Fibroblast of lung (primary cell): ENCODE measurements around the gene KRT8.

Source experiments
- EZH2 ChIP-seq: IDR thresholded peaks from 2 replicates; pipeline ENCODE4 v1.5.1; 2012; ENCODE audit warnings: low read length, control low read depth, mild to moderate bottlenecking; ENCODE audit errors: missing control alignments
- TF ChIP-seq, protein P1 (sequence below), 2 donors: IDR thresholded peaks in 1 of 2; conservative IDR thresholded peaks in 1 of 2; 1 replicate in 1 of 2; 2 replicates in 1 of 2; pipeline ENCODE4 v1.5.1; 2011 to 2012; ENCODE audit warnings: low read length in 2 of 2, control low read depth in 1 of 2, inconsistent platforms in 1 of 2, low read depth in 1 of 2, mild to moderate bottlenecking in 1 of 2

DNA sequence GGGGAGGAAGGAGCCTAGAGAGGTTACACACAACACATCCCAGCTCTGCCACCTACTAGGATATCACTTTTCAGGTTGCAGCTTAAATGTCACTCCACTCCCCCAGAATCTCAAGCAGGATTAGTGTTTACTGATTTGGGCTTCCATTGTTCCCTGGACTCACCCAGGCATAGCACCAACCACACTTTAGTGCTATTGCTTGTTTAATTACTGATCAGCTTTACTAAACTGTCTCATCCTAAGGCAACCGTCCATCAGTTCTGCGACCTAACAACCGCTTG is 38.0 kb upstream of the KRT8 start:
- TF ChIP-seq, protein P1, sequence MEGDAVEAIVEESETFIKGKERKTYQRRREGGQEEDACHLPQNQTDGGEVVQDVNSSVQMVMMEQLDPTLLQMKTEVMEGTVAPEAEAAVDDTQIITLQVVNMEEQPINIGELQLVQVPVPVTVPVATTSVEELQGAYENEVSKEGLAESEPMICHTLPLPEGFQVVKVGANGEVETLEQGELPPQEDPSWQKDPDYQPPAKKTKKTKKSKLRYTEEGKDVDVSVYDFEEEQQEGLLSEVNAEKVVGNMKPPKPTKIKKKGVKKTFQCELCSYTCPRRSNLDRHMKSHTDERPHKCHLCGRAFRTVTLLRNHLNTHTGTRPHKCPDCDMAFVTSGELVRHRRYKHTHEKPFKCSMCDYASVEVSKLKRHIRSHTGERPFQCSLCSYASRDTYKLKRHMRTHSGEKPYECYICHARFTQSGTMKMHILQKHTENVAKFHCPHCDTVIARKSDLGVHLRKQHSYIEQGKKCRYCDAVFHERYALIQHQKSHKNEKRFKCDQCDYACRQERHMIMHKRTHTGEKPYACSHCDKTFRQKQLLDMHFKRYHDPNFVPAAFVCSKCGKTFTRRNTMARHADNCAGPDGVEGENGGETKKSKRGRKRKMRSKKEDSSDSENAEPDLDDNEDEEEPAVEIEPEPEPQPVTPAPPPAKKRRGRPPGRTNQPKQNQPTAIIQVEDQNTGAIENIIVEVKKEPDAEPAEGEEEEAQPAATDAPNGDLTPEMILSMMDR (conservative IDR thresholded peaks at IDR 0.05 in 1 of 2, IDR thresholded peaks at IDR 0.05 in 1 of 2; ENCODE audit: low read depth in 1 of 2, low read length in 2 of 2): no peak
- TF ChIP-seq EZH2: no peak
